HG02610 (cell line): ENCODE measurements around the gene FUT6.
A peak's percentile ranks its signal among the peaks of the same experiment; 100 is the strongest.

Source experiments
- ATAC-seq: cut with Tn5 transposase; IDR thresholded peaks from one replicate; pipeline ENCODE4 v1.9.1; 2021; ENCODE audit warnings: mild to moderate bottlenecking, moderate library complexity; ENCODE audit not compliant: unreplicated experiment

Gene FUT6

DNA sequence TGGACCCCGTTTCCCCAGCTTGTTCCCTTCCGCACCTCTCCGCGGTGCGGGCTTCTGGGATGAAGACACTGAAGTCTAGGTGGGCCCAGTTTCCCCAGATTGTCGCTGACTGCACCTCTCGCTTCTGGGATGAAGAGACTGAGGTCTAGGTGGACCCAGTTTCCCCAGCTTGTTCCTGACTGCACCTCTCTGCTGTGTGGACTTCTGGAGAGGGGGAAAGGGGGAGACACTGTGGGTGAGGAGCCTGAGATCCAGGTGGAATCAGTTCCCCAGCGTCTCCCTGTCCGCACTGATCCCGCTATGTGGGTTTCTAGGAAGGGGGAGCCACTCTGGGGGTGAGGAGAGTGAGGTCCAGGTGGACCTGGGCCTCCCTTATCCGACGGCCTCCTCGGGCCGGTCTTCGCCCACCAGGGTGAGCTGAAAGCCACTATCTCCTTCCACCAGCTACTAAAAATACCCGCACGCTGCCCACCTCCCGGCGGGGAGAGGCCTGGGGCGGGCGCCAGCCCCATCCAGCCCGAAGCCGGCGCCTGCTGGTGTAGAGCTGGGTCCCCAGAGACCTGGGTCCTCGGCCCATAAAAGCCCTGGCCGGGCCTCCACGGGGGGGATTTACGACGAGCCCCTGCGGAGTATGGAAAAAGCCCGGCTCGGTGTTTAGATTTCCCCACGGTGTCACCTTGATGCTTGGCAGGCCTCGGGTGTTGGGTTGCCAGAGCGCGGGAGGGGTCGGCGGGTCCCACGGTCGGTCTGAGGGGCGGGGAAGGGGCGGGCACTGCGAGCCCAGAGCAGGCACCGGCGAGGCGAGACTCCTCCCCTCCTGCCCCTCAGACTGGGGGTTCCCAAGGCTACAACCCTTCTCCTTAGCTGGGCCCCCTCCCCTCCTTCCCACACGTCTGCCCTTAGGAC is 10.6 kb downstream of the FUT6 start:
- ATAC-seq, result no peak

DNA sequence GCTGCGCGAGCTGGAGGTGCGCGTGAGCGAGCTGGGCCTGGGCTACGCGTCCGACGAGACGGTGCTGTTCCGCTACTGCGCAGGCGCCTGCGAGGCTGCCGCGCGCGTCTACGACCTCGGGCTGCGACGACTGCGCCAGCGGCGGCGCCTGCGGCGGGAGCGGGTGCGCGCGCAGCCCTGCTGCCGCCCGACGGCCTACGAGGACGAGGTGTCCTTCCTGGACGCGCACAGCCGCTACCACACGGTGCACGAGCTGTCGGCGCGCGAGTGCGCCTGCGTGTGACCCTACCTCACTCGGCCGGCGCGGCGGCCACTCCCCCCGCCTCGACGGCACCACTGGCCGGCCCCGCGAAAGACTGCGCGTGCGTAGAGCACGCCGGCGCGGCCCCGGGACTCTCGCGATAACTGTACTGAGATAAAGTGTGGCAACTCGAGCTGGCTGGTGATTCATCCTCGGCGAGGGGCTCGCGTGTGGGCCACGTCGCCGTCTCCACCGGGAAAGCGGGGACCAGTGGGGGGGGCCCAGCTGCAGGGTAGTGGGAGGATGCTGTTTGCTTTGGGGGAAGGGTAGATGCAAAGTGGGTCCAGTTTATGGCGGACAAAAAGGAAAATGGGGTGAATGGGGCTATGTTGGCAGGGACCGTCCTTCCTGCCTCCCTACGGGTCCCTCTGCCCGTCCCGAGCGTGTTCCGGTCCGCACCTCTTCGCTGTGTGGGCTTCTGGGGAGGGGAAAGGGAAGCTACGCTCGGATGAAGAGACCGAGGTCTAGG is 11.4 kb downstream of the FUT6 start:
- ATAC-seq, result peak; percentile 70

DNA sequence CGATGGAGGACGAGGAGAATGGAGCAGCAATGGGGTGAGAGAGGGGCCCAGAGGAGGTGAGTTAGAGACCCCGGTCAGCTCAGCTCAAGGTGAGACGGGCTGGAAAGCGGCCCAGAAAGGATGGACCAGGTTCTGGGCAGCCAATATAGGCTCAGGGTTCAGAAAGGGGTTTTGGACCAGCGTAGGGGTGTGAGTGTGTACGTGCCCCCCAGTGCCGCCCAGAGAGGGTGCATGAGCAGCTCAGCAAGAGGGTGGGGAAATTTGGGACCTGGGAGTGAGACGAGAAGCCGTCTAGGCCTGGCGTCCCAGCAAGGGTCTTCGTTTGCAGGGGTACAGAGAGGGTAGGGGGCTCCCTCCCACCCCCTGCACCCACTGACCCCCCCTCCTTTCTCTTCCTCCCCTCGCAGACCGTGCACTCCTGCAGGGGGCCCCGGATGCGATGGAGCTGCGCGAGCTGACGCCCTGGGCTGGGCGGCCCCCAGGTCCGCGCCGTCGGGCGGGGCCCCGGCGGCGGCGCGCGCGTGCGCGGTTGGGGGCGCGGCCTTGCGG is 12.1 kb downstream of the FUT6 start:
- no peak for ATAC-seq

DNA sequence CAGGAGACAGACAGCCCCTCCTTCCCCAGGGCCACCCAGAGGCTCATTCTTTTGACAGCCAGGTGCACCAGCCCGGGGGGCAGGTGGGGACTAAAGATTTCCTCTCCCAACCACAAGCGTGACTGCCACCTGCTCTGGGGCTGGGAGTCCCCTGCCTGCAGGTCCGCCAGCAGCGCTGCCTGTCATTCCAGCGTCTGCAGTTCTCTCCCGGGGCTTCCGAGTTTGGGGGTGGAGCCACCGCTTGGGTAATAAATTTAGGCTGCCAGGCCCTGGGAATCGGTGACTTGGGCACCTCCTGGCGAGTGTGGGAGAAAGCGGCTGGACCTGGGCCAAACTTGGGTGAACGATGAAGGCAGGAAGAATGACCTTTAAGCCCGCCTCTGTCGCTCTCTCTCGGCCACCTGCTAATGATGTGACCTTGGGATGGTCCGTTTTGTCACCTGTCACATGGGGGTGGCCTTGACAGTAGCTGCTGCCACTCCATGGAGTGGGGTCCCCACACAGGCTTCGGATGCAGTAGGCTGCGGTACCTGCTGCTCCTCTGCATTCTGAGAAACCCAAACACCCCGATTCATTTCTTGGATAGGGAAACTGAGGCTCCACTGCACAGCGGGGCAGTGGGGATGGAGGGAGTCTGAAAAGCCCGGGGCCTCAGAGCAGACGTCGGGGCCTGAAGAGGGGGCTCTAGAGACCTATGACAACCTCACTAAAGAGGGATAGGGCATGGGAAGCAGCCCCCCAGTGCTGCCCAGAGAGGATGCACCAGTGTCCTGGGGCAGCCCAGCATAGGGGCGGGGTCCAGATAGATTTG is 12.8 kb downstream of the FUT6 start:
- ATAC-seq, result no peak

DNA sequence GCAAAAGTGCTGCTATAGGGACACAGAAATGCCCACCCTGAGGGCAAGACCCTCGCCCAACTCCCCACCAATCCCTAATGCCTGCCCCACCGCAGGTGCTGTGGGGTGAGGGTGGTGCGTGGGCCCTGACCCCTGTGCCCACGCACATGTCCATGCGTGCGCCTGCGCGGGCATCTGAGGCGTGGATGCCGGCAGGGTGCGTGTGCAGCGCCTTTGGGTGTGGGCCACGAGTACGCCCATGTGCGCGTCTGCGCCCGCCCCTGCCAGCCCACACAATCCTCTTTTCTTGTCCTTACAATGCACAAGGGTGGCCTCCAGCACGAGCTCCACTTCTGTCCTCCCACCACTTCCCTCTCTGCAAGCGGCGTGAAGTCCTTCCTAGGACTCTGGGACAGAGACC is 14.3 kb downstream of the FUT6 start:
- ATAC-seq, result no peak

DNA sequence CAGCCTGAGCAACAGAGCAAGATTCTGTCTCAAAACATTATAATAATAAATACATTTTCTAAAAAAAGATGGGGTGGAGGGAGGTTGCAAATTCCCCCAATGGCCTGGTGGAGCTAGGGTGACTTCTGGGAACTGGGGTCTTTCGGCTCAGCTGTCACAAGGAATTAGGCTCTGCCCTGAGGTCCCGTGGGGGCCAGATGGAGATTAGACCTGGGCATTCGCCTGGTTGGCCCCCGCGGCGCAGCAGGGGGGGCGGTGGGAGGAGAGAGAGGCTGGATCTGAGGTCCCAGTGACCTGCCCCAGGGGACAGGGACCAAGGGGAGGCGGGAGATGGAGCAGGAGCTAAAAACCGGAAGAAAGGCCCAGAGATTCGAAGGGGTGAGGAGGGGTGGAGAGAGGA is 14.8 kb downstream of the FUT6 start:
- ATAC-seq, result no peak

DNA sequence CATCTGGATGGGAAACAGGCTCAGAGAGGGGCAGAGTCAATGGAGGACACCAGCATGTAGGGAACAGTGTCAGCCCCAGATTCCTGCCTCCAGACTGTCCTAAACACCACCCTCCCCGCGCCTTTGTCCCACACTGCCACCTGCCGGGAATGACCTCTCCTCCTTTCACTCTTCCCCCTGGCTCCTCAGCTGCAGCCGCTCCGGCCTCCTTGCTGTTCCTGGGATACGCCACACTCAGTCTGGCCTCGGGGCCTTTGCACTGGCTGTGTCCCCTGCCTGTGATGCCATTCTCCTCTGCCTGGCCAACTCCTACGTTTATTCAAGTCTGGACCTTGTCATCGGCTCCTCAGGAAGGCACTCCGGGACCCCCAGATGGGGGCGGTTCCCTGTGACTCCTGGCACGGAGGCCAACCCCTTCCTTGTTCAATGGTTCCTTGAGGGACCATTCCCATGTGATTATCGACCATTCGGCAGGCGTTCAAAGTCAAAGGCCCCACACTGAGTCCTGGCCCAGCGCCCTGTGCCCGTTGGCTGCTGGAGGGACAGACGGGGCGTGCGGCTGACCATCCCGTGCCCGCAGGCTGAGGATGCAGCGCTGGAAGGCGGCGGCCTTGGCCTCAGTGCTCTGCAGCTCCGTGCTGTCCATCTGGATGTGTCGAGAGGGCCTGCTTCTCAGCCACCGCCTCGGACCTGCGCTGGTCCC is 15.8 kb downstream of the FUT6 start:
- ATAC-seq, result no peak

DNA sequence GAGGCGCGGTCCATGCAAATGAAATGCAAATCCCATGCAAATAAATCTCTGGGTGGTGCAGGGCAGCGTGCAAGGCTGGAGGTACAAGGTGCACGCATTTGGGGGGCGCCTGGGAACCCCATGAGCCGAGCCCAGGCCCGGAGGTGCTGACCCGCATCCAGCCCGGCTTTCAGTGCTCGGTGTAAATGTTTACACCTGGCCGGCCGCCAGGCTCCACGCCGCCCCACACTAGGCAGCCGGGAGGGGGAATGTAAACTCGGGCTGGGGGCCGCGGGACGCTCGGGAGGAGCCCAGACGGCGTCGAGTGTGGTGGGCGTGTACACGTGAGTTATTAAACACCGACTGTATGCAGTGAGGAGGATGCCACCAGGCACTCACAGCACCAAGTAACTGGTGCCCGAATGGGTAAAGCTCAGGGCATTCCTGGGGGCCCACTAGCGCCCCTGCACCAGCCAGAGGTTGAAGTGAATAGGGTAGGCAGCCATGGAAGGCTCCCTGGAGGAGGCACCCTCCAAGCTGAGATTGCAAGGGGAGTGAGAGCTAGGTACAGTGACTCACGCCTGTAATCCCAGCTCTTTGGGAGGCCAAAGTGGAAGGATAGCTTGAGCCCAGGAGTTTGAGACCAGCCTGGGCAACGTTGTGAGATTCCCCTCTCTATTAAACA is 17.2 kb downstream of the FUT6 start:
- ATAC-seq, result no peak

DNA sequence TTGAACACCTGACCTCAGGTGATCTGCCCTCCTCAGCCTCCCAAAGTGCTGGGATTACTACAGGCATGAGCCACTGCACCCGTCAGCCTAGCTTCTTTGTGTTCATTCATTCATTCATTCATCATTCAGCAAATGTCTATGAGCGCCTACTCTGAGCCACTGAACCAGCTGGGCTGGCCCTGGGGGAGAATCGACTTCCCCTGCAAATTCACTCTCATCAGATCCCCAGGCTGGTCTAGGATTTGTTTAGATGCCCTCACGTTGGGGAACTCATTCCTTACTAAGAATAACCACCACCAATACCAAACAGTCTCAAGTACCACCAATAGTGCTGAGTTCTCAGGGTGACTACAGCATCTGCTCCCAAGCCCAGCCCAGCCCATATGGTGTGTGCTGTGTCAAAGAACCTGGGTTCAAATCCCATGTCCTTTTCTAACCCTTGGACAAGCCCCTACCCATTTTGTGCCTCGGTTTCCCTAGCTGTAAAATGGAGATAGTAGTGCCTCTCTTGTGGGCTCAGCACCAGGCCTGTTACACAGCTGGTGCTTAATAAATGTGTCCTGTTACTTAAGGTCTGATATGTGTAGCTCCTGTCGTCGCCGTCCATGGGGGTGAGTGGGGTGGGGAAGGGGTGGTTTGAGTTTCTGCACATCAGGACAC is 17.9 kb downstream of the FUT6 start:
- ATAC-seq, result no peak

DNA sequence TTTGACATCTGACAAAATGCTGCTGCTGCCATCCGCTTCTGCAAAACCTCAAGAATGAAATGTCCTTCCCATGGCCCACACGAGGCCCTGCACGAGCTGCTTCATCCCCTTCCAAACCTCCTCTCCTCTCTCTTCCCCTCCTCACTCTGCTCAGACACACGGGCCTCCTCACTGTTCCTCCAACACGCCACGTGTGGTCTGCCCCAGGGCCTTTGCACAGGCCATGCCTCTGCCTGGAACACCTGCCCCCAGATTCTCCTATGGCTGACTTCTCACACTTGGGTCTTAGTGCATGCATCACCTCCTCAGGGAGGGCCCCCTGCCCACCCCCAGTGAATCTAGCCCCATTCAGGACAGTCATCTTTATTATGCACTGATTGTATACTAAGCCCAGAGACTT is 18.7 kb downstream of the FUT6 start:
- no peak for ATAC-seq

DNA sequence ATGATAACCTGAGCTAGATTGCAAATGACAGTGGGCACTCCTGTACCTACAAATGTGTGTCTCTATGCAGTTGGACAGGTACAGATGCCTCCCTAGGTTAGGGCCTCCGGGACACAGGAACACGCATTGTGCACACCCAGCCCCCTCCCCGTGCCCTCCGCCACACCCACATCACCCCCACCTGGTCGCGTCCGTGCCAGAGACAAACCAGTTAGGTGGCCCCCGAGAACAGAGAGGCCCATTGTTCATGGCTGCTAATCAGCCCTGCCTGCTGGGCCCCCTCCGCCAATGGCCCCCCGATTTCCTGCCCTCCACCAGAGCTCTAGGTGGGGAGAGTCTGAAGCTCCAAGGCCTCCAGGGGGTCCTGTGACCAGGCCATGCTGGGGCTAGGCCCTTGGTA is 20.9 kb downstream of the FUT6 start:
- ATAC-seq, result no peak

DNA sequence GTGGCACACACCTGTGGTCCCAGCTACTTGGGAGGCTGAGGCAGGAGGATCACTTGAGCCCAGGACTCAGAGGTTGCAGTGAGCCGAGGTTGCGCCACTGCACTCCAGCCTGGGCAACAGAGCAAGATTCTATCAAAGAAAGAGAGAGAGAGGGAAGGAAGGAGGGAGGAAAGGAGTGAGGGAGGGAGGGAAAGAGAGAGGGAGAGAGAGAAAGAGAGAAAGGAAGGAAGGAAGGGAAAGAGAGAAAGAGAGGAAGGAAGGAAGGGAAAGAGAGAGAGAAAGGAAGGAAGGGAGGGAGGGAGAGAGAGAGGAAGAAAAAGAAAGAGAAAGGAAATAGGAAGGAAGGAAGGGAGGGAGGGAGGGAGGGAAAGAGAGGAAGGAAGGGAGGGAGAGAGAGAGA is 22.3 kb downstream of the FUT6 start:
- ATAC-seq, result no peak

DNA sequence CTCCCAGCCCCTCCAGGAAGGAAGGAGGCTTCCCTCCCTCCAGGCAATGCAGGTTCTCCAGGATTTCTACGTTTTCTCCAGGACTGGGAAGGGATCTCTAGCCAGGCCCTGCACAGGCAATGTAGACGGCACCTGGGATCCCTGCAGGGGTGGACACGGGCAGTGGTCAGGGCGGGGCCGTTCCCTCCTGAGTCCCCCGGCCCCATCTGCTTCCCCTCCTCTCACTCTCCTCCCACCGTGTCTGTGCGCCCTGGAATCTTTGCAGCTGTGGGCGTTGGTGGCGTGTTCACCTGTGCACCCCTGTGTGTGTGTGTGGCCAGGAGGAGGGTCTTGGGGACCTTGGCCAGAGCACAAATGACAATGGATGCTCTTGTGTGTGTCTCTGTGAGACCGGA is 24.7 kb downstream of the FUT6 start:
- ATAC-seq, result no peak

DNA sequence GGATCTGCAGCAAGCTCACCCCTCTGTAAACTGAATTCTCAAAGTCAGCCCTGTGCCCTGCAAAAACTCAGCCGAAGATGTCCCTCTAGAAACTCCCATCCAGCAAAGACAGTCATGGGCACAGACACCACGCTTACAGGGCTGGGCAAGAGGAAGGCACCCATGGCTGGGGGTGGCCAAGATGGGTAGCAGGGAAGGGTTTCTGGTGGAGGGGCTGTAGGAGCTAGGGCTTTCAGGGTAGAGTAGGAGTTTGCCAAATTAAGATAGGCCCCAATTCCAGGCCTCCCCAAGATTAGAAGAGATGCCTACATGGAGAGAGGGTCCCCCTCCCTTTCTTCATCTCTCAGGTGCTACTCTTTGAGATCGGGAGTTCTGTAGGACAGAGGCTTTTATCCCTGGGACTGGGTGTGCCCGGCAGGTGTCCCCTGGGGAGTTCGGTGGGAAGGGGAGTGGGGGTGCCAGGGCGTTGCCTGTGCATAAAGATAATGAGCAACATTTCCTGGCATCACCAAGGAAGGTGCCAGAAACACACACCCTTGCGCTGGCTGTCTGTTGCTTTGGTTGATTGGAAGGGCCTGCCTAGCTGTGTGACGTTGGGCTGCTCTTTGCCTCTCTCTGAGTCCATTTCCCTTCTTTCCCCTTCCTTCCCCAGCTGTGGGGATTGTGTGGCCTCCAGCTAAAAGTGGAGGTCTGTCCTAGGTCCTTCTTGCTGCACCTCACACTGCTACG is 25.2 kb downstream of the FUT6 start:
- ATAC-seq, result no peak

DNA sequence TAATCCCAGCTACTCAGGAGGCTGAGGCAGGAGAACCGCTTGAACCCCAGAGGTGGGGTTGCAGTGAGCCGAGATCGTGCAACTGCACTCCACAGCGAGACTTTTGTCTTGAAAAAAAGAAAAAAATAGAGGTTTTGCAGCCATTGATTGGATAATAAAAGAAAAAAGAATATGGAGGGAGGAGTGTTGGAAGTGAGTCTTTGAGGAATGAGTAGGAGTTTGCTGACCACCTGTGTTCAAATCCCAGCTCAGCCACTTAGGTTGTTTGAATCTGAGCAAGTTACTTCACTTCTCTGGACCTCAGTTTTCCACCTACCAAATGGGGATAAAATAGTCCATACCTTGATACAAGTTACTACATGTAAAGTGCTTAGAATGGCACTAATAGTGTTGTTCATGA is 28.4 kb downstream of the FUT6 start:
- ATAC-seq, result no peak

DNA sequence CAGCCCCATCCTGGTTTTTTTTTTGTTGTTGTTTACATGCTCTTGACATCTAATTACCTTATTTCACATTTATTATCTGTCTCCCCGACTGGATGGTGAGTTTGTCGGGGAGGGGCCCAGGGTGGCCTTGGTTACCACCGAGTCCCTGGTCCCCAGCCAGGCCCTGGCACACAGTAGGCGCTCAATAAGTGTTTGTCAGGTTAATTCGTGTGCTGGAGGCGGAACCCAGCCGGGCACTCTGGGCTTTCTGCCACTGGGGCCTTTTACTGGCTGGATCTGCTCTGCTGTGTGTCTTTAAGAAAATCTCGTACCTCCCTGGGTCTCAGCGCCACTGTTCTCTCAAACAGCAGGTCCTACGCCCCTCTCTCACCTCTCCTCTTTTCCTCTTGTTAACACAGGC is 30.0 kb downstream of the FUT6 start:
- no peak for ATAC-seq

DNA sequence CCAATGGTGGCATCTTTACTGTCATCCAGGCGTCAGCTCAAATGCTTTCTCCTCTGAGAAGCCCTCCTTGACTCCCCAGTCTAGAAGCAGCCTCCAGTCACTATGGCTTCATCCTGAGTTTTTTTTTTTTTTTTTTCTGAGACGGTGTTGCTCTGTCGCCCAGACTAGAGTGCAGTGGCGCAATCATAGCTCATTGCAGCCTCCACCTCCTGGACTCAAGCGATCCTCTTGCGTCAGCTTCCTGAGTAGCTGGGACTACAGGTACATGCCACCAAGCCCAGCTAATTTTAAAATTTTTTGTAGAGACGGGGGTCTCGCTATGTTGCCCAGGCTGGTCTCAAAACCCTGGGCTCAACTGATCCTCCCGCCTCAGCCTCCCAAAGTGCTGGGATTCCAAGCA is 30.4 kb downstream of the FUT6 start:
- ATAC-seq, result no peak

DNA sequence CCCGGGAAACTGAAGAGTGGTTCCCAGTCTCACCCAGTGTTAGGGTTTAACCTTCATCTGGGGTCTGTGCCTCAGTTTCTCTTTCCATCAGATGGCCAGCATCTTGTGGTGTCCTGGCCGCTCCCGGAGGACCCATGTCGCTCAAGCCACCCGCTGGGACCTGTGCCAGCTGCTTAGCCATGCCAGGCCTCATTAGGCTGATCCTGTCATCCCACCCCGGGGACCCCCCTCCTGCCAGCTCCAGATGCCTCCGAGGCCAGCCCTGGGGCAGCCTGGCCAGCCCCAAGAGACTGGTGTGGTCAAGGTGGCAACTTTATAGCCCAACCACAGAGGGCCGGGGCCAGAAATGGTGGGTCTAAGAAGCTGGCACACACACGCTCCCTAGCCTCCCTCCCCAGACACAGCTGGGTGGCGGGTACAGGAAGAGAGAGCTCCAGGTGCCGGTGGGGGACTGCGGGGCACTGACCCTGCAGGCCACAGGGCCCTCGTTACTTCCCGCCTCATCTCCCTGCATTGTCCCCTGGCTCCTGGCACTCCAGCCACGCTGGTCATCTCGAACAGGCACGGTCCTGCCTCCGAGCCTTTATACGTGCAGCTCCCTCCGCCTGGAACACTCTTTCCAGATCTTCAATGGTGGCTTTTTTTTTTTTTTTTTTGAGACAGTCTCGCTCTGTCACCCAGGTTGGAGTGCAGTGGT is 31.2 kb downstream of the FUT6 start:
- no peak for ATAC-seq
